HepG2 (cell line): ENCODE measurements around the gene VDAC2. TPM values are rescaled to one million over a fixed set of nuclear protein-coding genes. Genes with fewer than 3 reads are reported as not detected.

Experiments
- ATAC-seq: fragments of 200-7000 bp; cut with Tn5 transposase; 3 replicates; pipeline ENCODE4 v1.9.1; 2020; ENCODE audit warnings: mild to moderate bottlenecking, moderate library complexity
- BruUV-seq: library from RNA; stranded (reverse); fragments of 400-500 nt; replicated peaks from 2 replicates; lab custom pipeline; 2021; lab: Mats Ljungman, UMichigan
- CTCF ChIA-PET: fragments of 300-600 bp; formaldehyde crosslinking; extraction: SDS; loops from one replicate; lab custom pipeline; 2021; ENCODE audit warnings: low total read pairs, inconsistent platforms, low intra/inter-chr PET ratio; lab: Yijun Ruan, JAX
- POLR2A ChIA-PET: fragments of 350-600 bp; sonication (Branson Sonifier 250); formaldehyde crosslinking; loops from one replicate; lab custom pipeline; 2020; ENCODE audit warnings: antibody characterized with exemption, inconsistent platforms; lab: Yijun Ruan, JAX
- DNase-seq: peaks from one replicate; pipeline ENCODE4 v3.0.0-alpha.2; 2015; ENCODE audit warnings: low spot score
- FAIRE-seq: peaks from 3 replicates; lab custom pipeline; 2011; peaks lifted over from hg19 to GRCh38; lab: Jason Lieb, UNC
- H2AFZ ChIP-seq: one replicate; pipeline ENCODE4 v1.6.1; 2011; ENCODE audit warnings: low read length, inconsistent platforms
- H3K27ac ChIP-seq: fragments of 300-600 bp; 3 replicates; pipeline ENCODE4 v1.8.0; 2011; ENCODE audit warnings: mixed run types, mild to moderate bottlenecking, mixed read lengths, low read length, inconsistent platforms; ENCODE audit not compliant: insufficient read depth; ENCODE audit errors: extremely low read length
- H3K27me3 ChIP-seq, 2 experiments: fragments of 200-600 bp in 1 of 2; 2 replicates in 1 of 2; 3 replicates in 1 of 2; pipeline versions ENCODE4 v1.6.0 to v1.8.0; 2011; ENCODE audit warnings: low read length in 2 of 2, mild to moderate bottlenecking in 2 of 2, moderate library complexity in 2 of 2, inconsistent platforms in 1 of 2; ENCODE audit not compliant: insufficient read depth in 2 of 2, control insufficient read depth in 1 of 2
- H3K36me3 ChIP-seq, 2 experiments: fragments of 200-600 bp in 1 of 2; replicated peaks in 1 of 2; 2 replicates in 1 of 2; 3 replicates in 1 of 2; pipeline versions ENCODE4 v1.5.1 to v1.8.0; 2011; ENCODE audit warnings: low read length in 2 of 2, inconsistent platforms in 1 of 2; ENCODE audit not compliant: insufficient read depth in 2 of 2, control insufficient read depth in 1 of 2
- H3K4me1 ChIP-seq: 2 replicates; pipeline ENCODE4 v1.5.1; 2012; ENCODE audit warnings: low read length, inconsistent platforms; ENCODE audit not compliant: insufficient read depth
- H3K4me2 ChIP-seq: 2 replicates; pipeline ENCODE4 v1.6.0; 2011; ENCODE audit warnings: low read depth, low read length, inconsistent platforms
- H3K4me3 ChIP-seq, 3 experiments: fragments of 200-600 bp in 1 of 3; sonication (generic), shearing (Covaris generic) in 1 of 3; replicated peaks in 1 of 3; 2 replicates each; pipeline ENCODE4 v1.5.1; 2011 to 2016; ENCODE audit warnings: low read length in 3 of 3, inconsistent platforms in 2 of 3, low read depth in 2 of 3, mild to moderate bottlenecking in 2 of 3, control low read depth in 1 of 3, mixed read lengths in 1 of 3; ENCODE audit not compliant: insufficient read depth in 1 of 3
- H3K79me2 ChIP-seq: one replicate; pipeline ENCODE4 v1.6.1; 2011; ENCODE audit warnings: low read length, inconsistent platforms; ENCODE audit not compliant: insufficient read depth
- H3K9ac ChIP-seq: 2 replicates; pipeline ENCODE4 v1.6.0; 2011; ENCODE audit warnings: mild to moderate bottlenecking, low read depth, low read length, inconsistent platforms; ENCODE audit not compliant: insufficient read depth
- H3K9me3 ChIP-seq: 2 replicates; pipeline ENCODE4 v1.5.1; 2012; ENCODE audit warnings: mild to moderate bottlenecking, low read length
- H4K20me1 ChIP-seq: 2 replicates; pipeline ENCODE4 v1.6.0; 2011; ENCODE audit warnings: inconsistent platforms, mild to moderate bottlenecking, low read length, moderate library complexity; ENCODE audit not compliant: insufficient read depth
- ATAD3A ChIP-seq: sonication (generic); formaldehyde crosslinking; IDR thresholded peaks from 2 replicates; pipeline ENCODE4 v1.4.0; 2020; ENCODE audit warnings: missing genetic modification reagents
- DRAP1 ChIP-seq: IDR thresholded peaks from 2 replicates; pipeline ENCODE4 v1.6.1; 2016; ENCODE audit warnings: missing genetic modification reagents, missing compliant biosample characterization
- FOSL2 ChIP-seq: sonication (generic); formaldehyde crosslinking; IDR thresholded peaks from 2 replicates; pipeline ENCODE4 v1.4.0; 2020; ENCODE audit warnings: missing genetic modification reagents
- FOXA1 ChIP-seq, 2 experiments: fragments of 450-650 bp in 1 of 2; sonication (generic) in 1 of 2; formaldehyde crosslinking in 1 of 2; IDR thresholded peaks; 2 replicates each; pipeline versions ENCODE4 v1.4.0 to v1.6.1; 2016 to 2020; ENCODE audit warnings: missing genetic modification reagents in 1 of 2
- GZF1 ChIP-seq: sonication (generic); formaldehyde crosslinking; IDR thresholded peaks from 2 replicates; pipeline ENCODE4 v1.5.1; 2020; ENCODE audit warnings: mild to moderate bottlenecking, missing genetic modification reagents
- NFYC ChIP-seq: IDR thresholded peaks from 2 replicates; pipeline ENCODE4 v1.6.1; 2016; ENCODE audit warnings: missing genetic modification reagents, missing compliant biosample characterization
- NRL ChIP-seq: sonication (generic); formaldehyde crosslinking; IDR thresholded peaks from 2 replicates; pipeline ENCODE4 v1.5.0; 2020; ENCODE audit warnings: missing genetic modification reagents, mild to moderate bottlenecking, moderate library complexity, borderline replicate concordance
- RFXANK ChIP-seq: IDR thresholded peaks from 2 replicates; pipeline ENCODE4 v1.6.1; 2016
- SALL1 ChIP-seq: sonication (generic); formaldehyde crosslinking; IDR thresholded peaks from 2 replicates; pipeline ENCODE4 v1.8.0; 2022; ENCODE audit warnings: mild to moderate bottlenecking, missing genetic modification reagents
- SNAPC2 ChIP-seq: sonication (generic); formaldehyde crosslinking; IDR thresholded peaks from 2 replicates; pipeline ENCODE4 v1.8.1; 2022; ENCODE audit warnings: mild to moderate bottlenecking, missing genetic modification reagents
- SP4 ChIP-seq: sonication (generic); formaldehyde crosslinking; IDR thresholded peaks from 2 replicates; pipeline ENCODE4 v1.8.1; 2023; ENCODE audit warnings: mild to moderate bottlenecking, missing genetic modification reagents
- ZFX ChIP-seq: sonication (generic); formaldehyde crosslinking; IDR thresholded peaks from 2 replicates; pipeline ENCODE4 v1.4.0; 2020; ENCODE audit warnings: mild to moderate bottlenecking, low read depth, missing genetic modification reagents, moderate library complexity
- ZNF251 ChIP-seq: sonication (generic); formaldehyde crosslinking; IDR thresholded peaks from 2 replicates; pipeline ENCODE4 v1.9.0; 2021; ENCODE audit warnings: mild to moderate bottlenecking, missing genetic modification reagents
- ZNF274 ChIP-seq: sonication (generic); formaldehyde crosslinking; IDR thresholded peaks from 2 replicates; pipeline ENCODE4 v1.5.1; 2020; ENCODE audit warnings: mild to moderate bottlenecking, missing genetic modification reagents
- ZNF282 ChIP-seq: fragments of 450-650 bp; IDR thresholded peaks from 2 replicates; pipeline ENCODE4 v1.6.1; 2018; ENCODE audit not compliant: partially characterized antibody
- ZNF484 ChIP-seq: sonication (generic); formaldehyde crosslinking; IDR thresholded peaks from 2 replicates; pipeline ENCODE4 v1.5.1; 2020; ENCODE audit warnings: mild to moderate bottlenecking, low read depth, missing genetic modification reagents, borderline replicate concordance
- ZNF709 ChIP-seq: sonication (generic); formaldehyde crosslinking; IDR thresholded peaks from 2 replicates; pipeline ENCODE4 v1.5.0; 2020; ENCODE audit warnings: mild to moderate bottlenecking, missing genetic modification reagents
- WGBS: methylation state at CpG from one replicate; pipeline ENCODE4 v1.1.6; 2017; ENCODE audit warnings: low lambda C conversion rate; 5-methylcytosine and 5-hydroxymethylcytosine counted together
- in situ Hi-C: cut with HindIII; loops from 2 replicates; pipeline ENCODE4 v1.10.0; 2017; ENCODE audit warnings: low pct_unique_long_range_greater_than_20kb; ENCODE audit not compliant: extremely low pct_ligation_motif_present
- intact Hi-C: fragments of 100-400 bp; cut with micrococcal nuclease; formaldehyde crosslinking; loops from one replicate; pipeline ENCODE4 v1.10.0; 2022; ENCODE audit not compliant: unreplicated experiment
- polyA plus RNA-seq, 8 experiments: library from polyadenylated mRNA; depleted of rRNA in 3 of 8; stranded (reverse) in 7 of 8; unstranded in 1 of 8; fragments of >200 nt; fragmentation: Illumina TruSeq in 4 of 8; extraction: Trizol in 4 of 8; gene quantifications; 2 replicates each; pipeline versions ENCODE4 v1.2.1 to v1.2.3, GENCODE V29; 2011 to 2016; ENCODE audit warnings: low read depth in 4 of 8, missing spikeins in 1 of 8, mixed read lengths in 1 of 8; ENCODE audit not compliant: insufficient read depth in 1 of 8
- total RNA-seq, 5 experiments: library from RNA; depleted of rRNA; stranded (reverse); fragments of >200 nt; fragmentation: Illumina TruSeq; extraction: Trizol; gene quantifications; 2 replicates each; pipeline ENCODE4 v1.2.3, GENCODE V29; 2016; ENCODE audit warnings: low read depth in 1 of 5
- TF ChIP-seq, protein P1 (sequence below): sonication (generic); formaldehyde crosslinking; IDR thresholded peaks from 2 replicates; pipeline ENCODE4 v1.8.1; 2022; ENCODE audit warnings: low read depth, mild to moderate bottlenecking, missing genetic modification reagents
- TF ChIP-seq, protein P2 (sequence below): sonication (generic); formaldehyde crosslinking; IDR thresholded peaks from 2 replicates; pipeline ENCODE4 v1.4.0; 2020; ENCODE audit warnings: missing genetic modification reagents, borderline replicate concordance

Gene VDAC2
- total and polyA plus RNA-seq, 2 of the 13 experiments (the other 11 are each of a cell fraction or from before 2014, with no cell fraction given) = 67.9 to 222 TPM

DNA sequence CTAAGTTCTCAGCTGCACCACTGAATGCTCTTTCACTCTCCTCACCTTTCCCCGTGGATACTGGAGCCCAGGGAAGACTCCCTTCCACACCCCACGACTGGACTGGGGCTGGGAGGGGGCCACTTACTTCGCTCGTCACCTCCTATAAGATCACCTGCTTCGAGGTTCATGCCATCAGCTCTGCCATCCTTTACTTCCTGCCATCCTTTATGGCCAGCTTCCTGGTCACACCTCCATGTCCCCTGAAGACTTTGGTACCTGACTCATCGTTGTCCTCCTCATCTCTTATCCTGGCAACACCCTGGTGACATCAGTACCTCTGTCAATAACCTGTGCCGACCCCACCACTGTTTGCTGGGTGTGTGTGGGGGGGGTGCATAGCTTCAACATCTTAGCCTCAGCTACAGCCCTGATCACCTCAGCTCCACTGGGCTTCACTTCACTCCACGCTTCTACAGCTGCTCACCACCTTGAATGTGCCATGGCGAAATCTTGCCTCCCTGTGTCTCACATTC lies 8.7 kb upstream of the VDAC2 start:
- in situ Hi-C loops (no loop called here), intact Hi-C loops (no loop called here)
- DNase-seq (peak; percentile 45), ATAC-seq (peak; percentile 40), FAIRE-seq (no peak)
- Histone ChIP-seq H2AFZ (no peak overlapping the region), H3K36me3 (no peaks in the 10 kb centered on the region), H3K9me3 (no peaks in the 10 kb centered on the region), H3K27ac (no peak overlapping the region), H3K4me3 (no peak overlapping the region), H3K4me2 (no peak overlapping the region), H4K20me1 (no peaks in the 10 kb centered on the region), H3K9ac (no peak overlapping the region), H3K4me1 (peaks cover 23% of the 10 kb centered on the region), H3K27me3 (no peaks in the 10 kb centered on the region), H3K79me2 (no peaks in the 10 kb centered on the region)
- ChIA-PET POLR2A (interaction anchor here (1.8 to 2.2 kb wide), 2 partner anchors 9 to 14 kb away, joined by 8 to 9 read pairs; partner anchors contain the start of gene VDAC2), CTCF (no interaction called here)
- BruUV-seq = no TSS peak
- WGBS = 51% methylated on average over 9 of the region's 9 CpGs
- TF ChIP-seq ZNF484 (CRISPR knock-in tag) = no peak
- peak; percentile 59 for TF ChIP-seq FOSL2 (CRISPR knock-in tag)
- TF ChIP-seq ZNF709 (CRISPR knock-in tag) = 0 out of 2 replicates have a peak, but pooled peaks have one; percentile 31
- TF ChIP-seq ZFX (CRISPR knock-in tag) = no peak
- TF ChIP-seq ZNF274 = no peak
- TF ChIP-seq NRL (CRISPR knock-in tag) = no peak
- no peak for TF ChIP-seq GZF1 (CRISPR knock-in tag)
- no peak for TF ChIP-seq FOXA1 (IDR thresholded peaks at IDR 0.05)
- TF ChIP-seq FOXA1 (CRISPR knock-in tag; IDR thresholded peaks at IDR 0.05) = peak; percentile 47; the same call in 1 of the 2 replicates
- 0 out of 2 replicates have a peak, but pooled peaks have one; percentile 32 for TF ChIP-seq SP4 (CRISPR knock-in tag)
- TF ChIP-seq NFYC (CRISPR knock-in tag) = no peak
- TF ChIP-seq, protein P1, sequence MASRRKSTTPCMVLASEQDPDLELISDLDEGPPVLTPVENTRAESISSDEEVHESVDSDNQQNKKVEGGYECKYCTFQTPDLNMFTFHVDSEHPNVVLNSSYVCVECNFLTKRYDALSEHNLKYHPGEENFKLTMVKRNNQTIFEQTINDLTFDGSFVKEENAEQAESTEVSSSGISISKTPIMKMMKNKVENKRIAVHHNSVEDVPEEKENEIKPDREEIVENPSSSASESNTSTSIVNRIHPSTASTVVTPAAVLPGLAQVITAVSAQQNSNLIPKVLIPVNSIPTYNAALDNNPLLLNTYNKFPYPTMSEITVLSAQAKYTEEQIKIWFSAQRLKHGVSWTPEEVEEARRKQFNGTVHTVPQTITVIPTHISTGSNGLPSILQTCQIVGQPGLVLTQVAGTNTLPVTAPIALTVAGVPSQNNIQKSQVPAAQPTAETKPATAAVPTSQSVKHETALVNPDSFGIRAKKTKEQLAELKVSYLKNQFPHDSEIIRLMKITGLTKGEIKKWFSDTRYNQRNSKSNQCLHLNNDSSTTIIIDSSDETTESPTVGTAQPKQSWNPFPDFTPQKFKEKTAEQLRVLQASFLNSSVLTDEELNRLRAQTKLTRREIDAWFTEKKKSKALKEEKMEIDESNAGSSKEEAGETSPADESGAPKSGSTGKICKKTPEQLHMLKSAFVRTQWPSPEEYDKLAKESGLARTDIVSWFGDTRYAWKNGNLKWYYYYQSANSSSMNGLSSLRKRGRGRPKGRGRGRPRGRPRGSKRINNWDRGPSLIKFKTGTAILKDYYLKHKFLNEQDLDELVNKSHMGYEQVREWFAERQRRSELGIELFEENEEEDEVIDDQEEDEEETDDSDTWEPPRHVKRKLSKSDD = no peak
- no peak for TF ChIP-seq ZNF251 (CRISPR knock-in tag)
- TF ChIP-seq ZNF282 = no peak
- no peak for TF ChIP-seq SNAPC2
- TF ChIP-seq, protein P2, sequence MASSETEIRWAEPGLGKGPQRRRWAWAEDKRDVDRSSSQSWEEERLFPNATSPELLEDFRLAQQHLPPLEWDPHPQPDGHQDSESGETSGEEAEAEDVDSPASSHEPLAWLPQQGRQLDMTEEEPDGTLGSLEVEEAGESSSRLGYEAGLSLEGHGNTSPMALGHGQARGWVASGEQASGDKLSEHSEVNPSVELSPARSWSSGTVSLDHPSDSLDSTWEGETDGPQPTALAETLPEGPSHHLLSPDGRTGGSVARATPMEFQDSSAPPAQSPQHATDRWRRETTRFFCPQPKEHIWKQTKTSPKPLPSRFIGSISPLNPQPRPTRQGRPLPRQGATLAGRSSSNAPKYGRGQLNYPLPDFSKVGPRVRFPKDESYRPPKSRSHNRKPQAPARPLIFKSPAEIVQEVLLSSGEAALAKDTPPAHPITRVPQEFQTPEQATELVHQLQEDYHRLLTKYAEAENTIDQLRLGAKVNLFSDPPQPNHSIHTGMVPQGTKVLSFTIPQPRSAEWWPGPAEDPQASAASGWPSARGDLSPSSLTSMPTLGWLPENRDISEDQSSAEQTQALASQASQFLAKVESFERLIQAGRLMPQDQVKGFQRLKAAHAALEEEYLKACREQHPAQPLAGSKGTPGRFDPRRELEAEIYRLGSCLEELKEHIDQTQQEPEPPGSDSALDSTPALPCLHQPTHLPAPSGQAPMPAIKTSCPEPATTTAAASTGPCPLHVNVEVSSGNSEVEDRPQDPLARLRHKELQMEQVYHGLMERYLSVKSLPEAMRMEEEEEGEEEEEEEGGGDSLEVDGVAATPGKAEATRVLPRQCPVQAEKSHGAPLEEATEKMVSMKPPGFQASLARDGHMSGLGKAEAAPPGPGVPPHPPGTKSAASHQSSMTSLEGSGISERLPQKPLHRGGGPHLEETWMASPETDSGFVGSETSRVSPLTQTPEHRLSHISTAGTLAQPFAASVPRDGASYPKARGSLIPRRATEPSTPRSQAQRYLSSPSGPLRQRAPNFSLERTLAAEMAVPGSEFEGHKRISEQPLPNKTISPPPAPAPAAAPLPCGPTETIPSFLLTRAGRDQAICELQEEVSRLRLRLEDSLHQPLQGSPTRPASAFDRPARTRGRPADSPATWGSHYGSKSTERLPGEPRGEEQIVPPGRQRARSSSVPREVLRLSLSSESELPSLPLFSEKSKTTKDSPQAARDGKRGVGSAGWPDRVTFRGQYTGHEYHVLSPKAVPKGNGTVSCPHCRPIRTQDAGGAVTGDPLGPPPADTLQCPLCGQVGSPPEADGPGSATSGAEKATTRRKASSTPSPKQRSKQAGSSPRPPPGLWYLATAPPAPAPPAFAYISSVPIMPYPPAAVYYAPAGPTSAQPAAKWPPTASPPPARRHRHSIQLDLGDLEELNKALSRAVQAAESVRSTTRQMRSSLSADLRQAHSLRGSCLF (CRISPR knock-in tag) = no peak
- no peak for TF ChIP-seq RFXANK (CRISPR knock-in tag)
- TF ChIP-seq SALL1 = no peak
- TF ChIP-seq ATAD3A (CRISPR knock-in tag) = no peak
- TF ChIP-seq DRAP1 = no peak
